ENCODE data around the gene AIG1.

- TF ChIP-seq POLR2A (IDR thresholded peaks at IDR 0.05; ENCODE audit: low read depth, low read length) = no peak
- TF ChIP-seq TAF1 (IDR thresholded peaks at IDR 0.05; ENCODE audit: borderline replicate concordance, low read depth, low read length) = no peak
These were observed 237.4 kb downstream of the AIG1 start for GRCh38 chr6:143298071-143298470.

Measured in GM12892 (cell line).